Panc1 (cell line): ENCODE measurements around the gene PLCL1.

Experiments used
- POLR2AphosphoS5 ChIP-seq: IDR thresholded peaks from 2 replicates; pipeline ENCODE4 v1.6.1; 2012; ENCODE audit warnings: mild to moderate bottlenecking, low read depth, low read length, moderate library complexity
- SIN3A ChIP-seq: IDR thresholded peaks from 2 replicates; pipeline ENCODE4 v1.6.1; 2012; ENCODE audit warnings: low read depth, mild to moderate bottlenecking, low read length, moderate library complexity, borderline replicate concordance; ENCODE audit not compliant: insufficient read depth
- TCF7L2 ChIP-seq: IDR thresholded peaks from 2 replicates; pipeline ENCODE4 v1.6.1; 2011; ENCODE audit warnings: mild to moderate bottlenecking, low read depth, low read length, inconsistent platforms
- TF ChIP-seq, protein P1 (sequence below): fragments of 450-650 bp; IDR thresholded peaks from 2 replicates; pipeline ENCODE4 v1.5.1; 2017; ENCODE audit warnings: mild to moderate bottlenecking

DNA sequence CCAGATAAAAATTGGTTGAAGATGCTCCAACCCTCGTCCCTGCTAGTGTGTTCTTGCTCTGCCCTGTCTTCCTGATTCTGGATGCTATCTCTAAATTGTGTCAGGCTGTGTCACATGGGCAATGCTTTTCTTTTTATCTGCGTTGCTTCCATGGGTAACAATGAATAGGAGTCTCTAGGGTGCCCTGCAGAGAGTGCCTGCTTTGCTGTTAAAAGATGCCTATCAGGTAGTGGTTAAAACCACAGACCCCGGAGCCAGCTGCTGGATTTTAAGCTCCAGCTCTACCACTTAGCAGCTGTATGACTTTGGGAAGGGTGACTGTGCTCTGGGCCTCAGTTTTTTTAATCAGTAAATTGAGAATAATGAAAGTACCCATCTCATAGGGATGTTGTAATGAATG lies 340.3 kb downstream of the PLCL1 start:
- TF ChIP-seq, protein P1, sequence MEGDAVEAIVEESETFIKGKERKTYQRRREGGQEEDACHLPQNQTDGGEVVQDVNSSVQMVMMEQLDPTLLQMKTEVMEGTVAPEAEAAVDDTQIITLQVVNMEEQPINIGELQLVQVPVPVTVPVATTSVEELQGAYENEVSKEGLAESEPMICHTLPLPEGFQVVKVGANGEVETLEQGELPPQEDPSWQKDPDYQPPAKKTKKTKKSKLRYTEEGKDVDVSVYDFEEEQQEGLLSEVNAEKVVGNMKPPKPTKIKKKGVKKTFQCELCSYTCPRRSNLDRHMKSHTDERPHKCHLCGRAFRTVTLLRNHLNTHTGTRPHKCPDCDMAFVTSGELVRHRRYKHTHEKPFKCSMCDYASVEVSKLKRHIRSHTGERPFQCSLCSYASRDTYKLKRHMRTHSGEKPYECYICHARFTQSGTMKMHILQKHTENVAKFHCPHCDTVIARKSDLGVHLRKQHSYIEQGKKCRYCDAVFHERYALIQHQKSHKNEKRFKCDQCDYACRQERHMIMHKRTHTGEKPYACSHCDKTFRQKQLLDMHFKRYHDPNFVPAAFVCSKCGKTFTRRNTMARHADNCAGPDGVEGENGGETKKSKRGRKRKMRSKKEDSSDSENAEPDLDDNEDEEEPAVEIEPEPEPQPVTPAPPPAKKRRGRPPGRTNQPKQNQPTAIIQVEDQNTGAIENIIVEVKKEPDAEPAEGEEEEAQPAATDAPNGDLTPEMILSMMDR, result no peak
- TF ChIP-seq POLR2AphosphoS5 (no peak), SIN3A (no peak), TCF7L2 (no peak)
